LNCaP clone FGC (cell line): Measurements from ENCODE around the gene MAG.

Source experiments
- DNase-seq: peaks from one replicate; pipeline ENCODE4 v3.0.0-alpha.2; 2011; ENCODE audit warnings: low read depth
- H3K4me3 ChIP-seq: 2 replicates; pipeline ENCODE4 v1.5.1; 2011; ENCODE audit warnings: mild to moderate bottlenecking, low read depth, low read length, control low read depth
- TF ChIP-seq, protein P1 (sequence below): IDR thresholded peaks from 2 replicates; pipeline ENCODE4 v1.5.1; 2012; ENCODE audit warnings: mild to moderate bottlenecking; ENCODE audit not compliant: control insufficient read depth, insufficient read depth; ENCODE audit errors: extremely low read depth

MAG gene

DNA sequence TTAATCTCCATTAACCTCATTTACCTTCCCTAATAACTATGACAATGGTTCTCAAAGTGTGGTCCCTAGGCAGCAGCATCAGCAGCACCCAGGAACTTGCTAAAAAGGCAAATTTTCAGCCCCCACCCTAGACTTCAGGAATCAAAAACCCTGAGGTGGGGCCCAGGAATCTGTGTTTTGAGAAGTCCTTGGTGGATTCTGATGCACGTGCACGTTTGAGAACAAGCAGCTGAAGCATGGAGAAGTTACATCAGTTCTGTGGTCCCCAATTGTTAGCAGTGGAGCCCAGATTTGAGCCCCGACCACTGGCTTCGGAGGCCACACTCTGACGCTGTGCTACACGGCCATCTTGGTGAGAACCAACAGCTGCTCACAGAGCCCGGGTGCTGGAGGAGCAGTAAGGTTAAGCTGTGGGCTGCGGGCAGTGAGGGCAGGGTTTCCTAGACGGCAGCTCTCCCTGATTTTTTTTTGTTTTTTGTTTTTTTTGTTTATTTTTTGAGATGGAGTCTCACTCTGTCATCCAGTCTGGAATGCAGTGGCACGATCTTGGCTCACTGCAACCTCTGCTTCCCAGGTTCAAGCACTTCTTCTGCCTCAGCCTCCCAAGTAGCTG is 23.0 kb downstream of the MAG start:
- no peak overlapping the region for H3K4me3 ChIP-seq
- no peak for DNase-seq
- TF ChIP-seq, protein P1, sequence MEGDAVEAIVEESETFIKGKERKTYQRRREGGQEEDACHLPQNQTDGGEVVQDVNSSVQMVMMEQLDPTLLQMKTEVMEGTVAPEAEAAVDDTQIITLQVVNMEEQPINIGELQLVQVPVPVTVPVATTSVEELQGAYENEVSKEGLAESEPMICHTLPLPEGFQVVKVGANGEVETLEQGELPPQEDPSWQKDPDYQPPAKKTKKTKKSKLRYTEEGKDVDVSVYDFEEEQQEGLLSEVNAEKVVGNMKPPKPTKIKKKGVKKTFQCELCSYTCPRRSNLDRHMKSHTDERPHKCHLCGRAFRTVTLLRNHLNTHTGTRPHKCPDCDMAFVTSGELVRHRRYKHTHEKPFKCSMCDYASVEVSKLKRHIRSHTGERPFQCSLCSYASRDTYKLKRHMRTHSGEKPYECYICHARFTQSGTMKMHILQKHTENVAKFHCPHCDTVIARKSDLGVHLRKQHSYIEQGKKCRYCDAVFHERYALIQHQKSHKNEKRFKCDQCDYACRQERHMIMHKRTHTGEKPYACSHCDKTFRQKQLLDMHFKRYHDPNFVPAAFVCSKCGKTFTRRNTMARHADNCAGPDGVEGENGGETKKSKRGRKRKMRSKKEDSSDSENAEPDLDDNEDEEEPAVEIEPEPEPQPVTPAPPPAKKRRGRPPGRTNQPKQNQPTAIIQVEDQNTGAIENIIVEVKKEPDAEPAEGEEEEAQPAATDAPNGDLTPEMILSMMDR, result no peak

DNA sequence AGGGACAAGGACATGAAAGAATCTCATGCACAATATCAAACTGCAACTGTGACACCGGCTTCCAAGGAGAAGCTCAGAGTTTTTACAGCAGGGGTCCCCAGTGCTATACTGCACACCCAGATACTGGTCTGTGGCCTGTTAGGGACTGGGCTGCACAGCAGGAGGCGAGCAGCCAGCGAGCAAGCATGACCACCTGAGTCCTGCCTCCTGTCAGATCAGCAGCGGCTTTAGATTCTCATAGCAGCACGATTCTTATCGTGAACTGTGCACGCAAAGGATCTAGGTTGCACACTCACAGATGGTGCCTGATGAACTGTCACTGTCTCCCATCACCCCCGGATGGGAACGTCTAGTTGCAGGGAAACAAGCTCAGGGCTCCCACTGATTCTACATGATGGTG is 23.9 kb downstream of the MAG start:
- H3K4me3 ChIP-seq, result no peak overlapping the region
- DNase-seq, result no peak
- TF ChIP-seq, protein P1, result no peak

DNA sequence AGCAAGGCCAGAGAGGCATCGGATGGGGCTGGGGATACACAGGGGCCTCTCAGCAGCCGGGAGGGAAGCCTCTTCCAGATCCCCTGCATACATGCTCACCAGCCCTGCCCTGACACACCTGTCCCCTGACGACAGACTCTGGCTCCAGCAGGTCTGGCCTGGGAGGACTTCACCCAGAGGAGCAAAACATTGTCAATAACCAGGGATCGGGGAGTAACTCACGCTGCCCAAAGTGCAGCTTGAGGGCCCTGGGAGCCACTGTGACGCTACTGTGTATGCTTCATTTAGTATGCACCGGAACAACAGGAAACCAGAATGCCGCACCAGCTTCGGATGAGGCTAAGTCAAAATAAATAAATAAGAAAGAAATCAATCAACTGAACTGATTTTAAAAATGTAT is 24.6 kb downstream of the MAG start:
- TF ChIP-seq, protein P1, result no peak
- DNase-seq, result no peak

DNA sequence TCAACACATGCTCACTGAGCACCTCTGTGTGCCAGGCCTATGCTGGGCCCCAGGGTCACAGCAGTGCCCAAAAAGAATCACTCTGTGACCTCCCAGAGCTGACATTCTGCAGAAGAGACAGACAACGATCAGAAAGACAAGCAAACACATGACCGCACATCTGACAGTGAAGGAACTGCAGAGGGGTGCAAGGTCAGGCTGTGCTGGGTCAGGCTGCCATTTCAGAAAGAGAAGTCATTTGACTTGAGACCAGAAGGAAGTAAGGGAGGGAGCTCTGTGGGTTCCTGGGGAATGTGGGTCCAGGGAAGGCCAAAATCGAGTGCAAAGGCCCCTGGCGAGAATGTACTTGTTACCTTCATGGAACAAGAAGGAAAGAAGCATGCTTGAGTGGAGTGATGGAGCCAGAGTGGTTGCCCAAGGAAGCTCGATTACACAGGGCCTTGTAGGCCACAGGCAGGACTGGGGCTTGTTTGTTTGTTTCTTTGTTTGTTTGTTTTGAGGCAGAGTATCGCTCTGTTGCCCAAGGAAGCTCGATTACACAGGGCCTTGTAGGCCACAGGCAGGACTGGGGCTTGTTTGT is 25.6 kb downstream of the MAG start:
- TF ChIP-seq, protein P1, result no peak
- H3K4me3 ChIP-seq, result no peak overlapping the region
- no peak for DNase-seq

More for the DNA sequence above, 24.6 kb downstream of the MAG start:
- H3K4me3 ChIP-seq, result no peak overlapping the region

- no peak overlapping the region for H3K4me3 ChIP-seq
- DNase-seq, result no peak
- TF ChIP-seq, protein P1, result no peak
Observed at GRCh38 chr19:35318679-35319448, 26.9 kb downstream of the MAG start.

- no peak for DNase-seq
- TF ChIP-seq, protein P1, result no peak
- H3K4me3 ChIP-seq, result no peak overlapping the region
Observed at GRCh38 chr19:35320065-35320713, 28.2 kb downstream of the MAG start.
